Measurements from ENCODE around the gene TMEM132C.
A peak's percentile ranks its signal among the peaks of the same experiment; 100 is the strongest.

TMEM132C gene

GRCh38 chr12:128747441-128747840 is 480.5 kb downstream of the TMEM132C start:
- no peaks in the 10 kb centered on the region for H4K20me1 ChIP-seq
- H3K9me3 ChIP-seq (replicated peaks in 1 of 11): no peaks in the 10 kb centered on the region
- H3K4me3 ChIP-seq: no peak overlapping the region
- peak overlapping the region; percentile 12 to 92 (median 76); a peak in 20 of 22 replicates for H3K4me2 ChIP-seq
- H3K9ac ChIP-seq: no peak overlapping the region
- no peaks in the 10 kb centered on the region for H3K36me3 ChIP-seq
- TF ChIP-seq Cebpa-rat (IDR thresholded peaks at IDR 0.05): no peak
- H3K4me1 ChIP-seq: peaks cover 12 to 46% (median 31%) of the 10 kb centered on the region in 10 experiments; a peak in 19 of 20 replicates
- H3K27ac ChIP-seq: no peak overlapping the region
- H3K27me3 ChIP-seq: no peaks in the 10 kb centered on the region

- TF ChIP-seq Cebpa-rat (IDR thresholded peaks at IDR 0.05): no peak
- no peak overlapping the region for H3K27ac ChIP-seq
- no peaks in the 10 kb centered on the region for H3K36me3 ChIP-seq
- H3K4me3 ChIP-seq: no peak overlapping the region
- 0 out of 22 replicates have a peak, but pooled peaks cover 0 to 6% (median 0%) of the 10 kb centered on the region in 11 experiments for H3K9me3 ChIP-seq (replicated peaks in 1 of 11)
- no peak overlapping the region for H3K9ac ChIP-seq
- H4K20me1 ChIP-seq: no peaks in the 10 kb centered on the region
- peaks cover 2 to 11% (median 6%) of the 10 kb centered on the region in 10 experiments; a peak in 17 of 20 replicates for H3K4me1 ChIP-seq
- H3K27me3 ChIP-seq: no peaks in the 10 kb centered on the region
- H3K4me2 ChIP-seq: no peak overlapping the region
Observed at GRCh38 chr12:128752386-128752785, 485.4 kb downstream of the TMEM132C start.

- H3K4me2 ChIP-seq: no peak overlapping the region
- TF ChIP-seq Cebpa-rat (IDR thresholded peaks at IDR 0.05): no peak
- 0 out of 22 replicates have a peak, but pooled peaks cover 0 to 6% (median 0%) of the 10 kb centered on the region in 11 experiments for H3K9me3 ChIP-seq (replicated peaks in 1 of 11)
- no peak overlapping the region for H3K9ac ChIP-seq
- H4K20me1 ChIP-seq: no peaks in the 10 kb centered on the region
- H3K36me3 ChIP-seq: no peaks in the 10 kb centered on the region
- H3K4me3 ChIP-seq: no peak overlapping the region
- H3K27me3 ChIP-seq: no peaks in the 10 kb centered on the region
- H3K4me1 ChIP-seq: 0 out of 20 replicates have a peak, but pooled peaks cover 0 to 3% (median 0%) of the 10 kb centered on the region in 10 experiments
- no peak overlapping the region for H3K27ac ChIP-seq
Observed at GRCh38 chr12:128753438-128753837, 486.5 kb downstream of the TMEM132C start.

GRCh38 chr12:128754275-128754674 is 487.3 kb downstream of the TMEM132C start:
- TF ChIP-seq Cebpa-rat (IDR thresholded peaks at IDR 0.05): no peak
- H3K27me3 ChIP-seq: no peaks in the 10 kb centered on the region
- 0 out of 22 replicates have a peak, but pooled peaks cover 0 to 6% (median 0%) of the 10 kb centered on the region in 11 experiments for H3K9me3 ChIP-seq (replicated peaks in 1 of 11)
- no peaks in the 10 kb centered on the region for H3K36me3 ChIP-seq
- no peak overlapping the region for H3K9ac ChIP-seq
- H3K4me2 ChIP-seq: no peak overlapping the region
- 0 out of 20 replicates have a peak, but pooled peaks cover 0 to 3% (median 0%) of the 10 kb centered on the region in 10 experiments for H3K4me1 ChIP-seq
- H3K4me3 ChIP-seq: no peak overlapping the region
- no peak overlapping the region for H3K27ac ChIP-seq
- H4K20me1 ChIP-seq: no peaks in the 10 kb centered on the region

- H3K4me2 ChIP-seq: no peak overlapping the region
- H4K20me1 ChIP-seq: no peaks in the 10 kb centered on the region
- no peaks in the 10 kb centered on the region for H3K27me3 ChIP-seq
- H3K36me3 ChIP-seq: no peaks in the 10 kb centered on the region
- H3K4me3 ChIP-seq: no peak overlapping the region
- H3K4me1 ChIP-seq: 0 out of 20 replicates have a peak, but pooled peaks cover 0 to 3% (median 0%) of the 10 kb centered on the region in 10 experiments
- H3K9ac ChIP-seq: no peak overlapping the region
- TF ChIP-seq Cebpa-rat (IDR thresholded peaks at IDR 0.05): no peak
- H3K9me3 ChIP-seq (replicated peaks in 1 of 11): 0 out of 22 replicates have a peak, but pooled peaks cover 0 to 6% (median 0%) of the 10 kb centered on the region in 11 experiments
- H3K27ac ChIP-seq: no peak overlapping the region
Observed at GRCh38 chr12:128755566-128755965, 488.6 kb downstream of the TMEM132C start.
